ENCODE data around the gene SLC11A2.

DNA sequence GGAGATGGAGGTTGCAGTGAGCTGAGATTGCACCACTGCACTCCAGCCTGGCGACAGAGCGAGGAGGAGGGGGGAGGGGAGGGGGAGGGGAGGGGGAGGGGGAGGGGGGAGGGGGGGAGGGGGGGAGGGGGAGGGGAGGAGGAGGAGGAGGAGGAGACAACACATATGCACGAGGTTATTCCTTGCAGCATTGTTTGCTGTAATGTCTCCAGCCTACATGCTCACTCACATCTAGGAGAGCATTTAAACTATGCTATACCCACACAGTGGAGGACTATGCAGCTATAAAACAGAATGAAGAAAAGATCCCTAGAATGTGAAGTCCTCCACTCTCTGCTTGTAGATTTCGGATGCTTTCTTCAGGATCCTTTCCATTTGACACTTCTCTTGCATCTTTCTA is 77.4 kb downstream of the SLC11A2 start:
- no peak for TF ChIP-seq ZNF274 (IDR thresholded peaks at IDR 0.05; ENCODE audit: low read depth, low read length)
- no peak for TF ChIP-seq YY1 (IDR thresholded peaks at IDR 0.05; ENCODE audit: insufficient read depth, insufficient read length)
